ENCODE results near the gene RABL6. TPM values are rescaled to one million over a fixed set of nuclear protein-coding genes. Genes with fewer than 3 reads are reported as not detected.
"Not testable (repeated sequence)": the region's sequence is repeated elsewhere in the genome, so short reads cannot be mapped to it uniquely, and the experiment has no call there.

RABL6 gene
- total and polyA plus RNA-seq, 2 donors (not counting 1 experiment from before 2014, with no cell fraction given), result 36.8 to 59.6 TPM

DNA sequence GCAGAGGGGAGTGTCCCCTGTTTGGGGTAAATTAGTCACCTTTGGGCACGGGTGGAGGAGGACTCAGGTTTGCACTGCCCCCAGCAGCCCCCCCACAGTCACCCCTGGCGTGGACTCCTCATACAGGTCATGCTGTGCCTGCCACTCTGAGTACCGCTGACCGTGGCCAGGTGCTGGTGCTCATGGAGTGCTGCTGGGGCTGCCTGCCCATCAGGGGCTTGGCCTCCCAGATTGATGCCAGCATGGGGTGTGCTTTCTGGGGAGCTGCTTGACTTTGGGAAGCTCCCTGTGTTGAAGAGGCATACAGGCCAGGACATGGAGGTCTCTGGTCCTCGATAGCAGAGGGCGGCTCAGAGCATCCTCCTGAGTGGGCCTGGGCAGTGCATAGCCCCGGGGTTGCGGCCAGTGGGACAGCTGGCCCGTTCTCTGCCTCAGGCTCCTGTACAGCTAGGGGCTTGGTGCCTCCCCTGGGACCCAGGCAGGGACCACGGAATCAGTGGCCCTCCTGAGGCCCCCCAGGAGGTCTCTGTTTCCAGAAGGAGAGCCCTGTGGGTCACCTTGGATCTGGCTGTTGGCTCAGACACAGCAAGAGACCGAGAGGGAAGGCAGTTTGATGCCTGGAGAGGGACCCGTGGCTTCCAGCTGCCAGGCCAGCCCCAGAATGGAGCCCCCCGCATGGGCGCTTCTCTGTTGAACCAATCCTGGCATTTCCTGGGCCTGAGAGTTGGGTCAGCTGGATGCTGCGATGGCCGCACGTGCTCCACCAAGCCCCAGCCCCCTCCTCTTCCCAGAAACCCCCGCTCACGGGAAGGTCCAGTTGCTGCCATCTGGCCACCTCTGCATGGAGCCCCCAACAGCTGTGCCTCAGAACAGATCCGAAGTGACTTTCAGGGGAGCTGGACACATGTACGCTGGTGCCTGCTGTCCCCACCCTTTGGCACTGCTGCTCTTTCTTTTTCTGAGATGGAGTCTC, 28.5 kb downstream of the RABL6 start:
- Histone ChIP-seq H3K9me3 (ENCODE audit: control insufficient read depth, insufficient read depth, low read depth, low read length) (no peaks in the 10 kb centered on the region), H3K4me2 (ENCODE audit: extremely low read depth, insufficient read depth, low read length) (no peak overlapping the region), H3K4me1 (ENCODE audit: control insufficient read depth, extremely low read depth, insufficient read depth, low read length) (peaks cover 2% of the 10 kb centered on the region), H3K27me3 (ENCODE audit: control insufficient read depth, insufficient read depth, low read length) (no peaks in the 10 kb centered on the region), H2AFZ (ENCODE audit: low read length) (no peak overlapping the region), H3K9ac (ENCODE audit: insufficient read depth, low read length) (no peak overlapping the region), H3K27ac (ENCODE audit: insufficient read depth, low read length) (no peak overlapping the region), H3K36me3 (ENCODE audit: control insufficient read depth, insufficient read depth, low read length) (peaks cover 16% of the 10 kb centered on the region), H3K4me3 (replicated peaks in 1 of 4; ENCODE audit: control extremely low read depth in 1 of 4, insufficient read depth in 1 of 4, low read depth in 3 of 4, low read length in 4 of 4) (no peak overlapping the region), H4K20me1 (ENCODE audit: control insufficient read depth, extremely low read depth, insufficient read depth, low read length) (no peaks in the 10 kb centered on the region), H3K79me2 (ENCODE audit: control insufficient read depth, insufficient read depth, low read length) (no peaks in the 10 kb centered on the region)
- DNase-seq (ENCODE audit: low read depth in 2 of 2), result no peak
- TF ChIP-seq EZH2 (IDR thresholded peaks at IDR 0.05; ENCODE audit: low read length, missing control alignments), result no peak
- TF ChIP-seq, protein P1, sequence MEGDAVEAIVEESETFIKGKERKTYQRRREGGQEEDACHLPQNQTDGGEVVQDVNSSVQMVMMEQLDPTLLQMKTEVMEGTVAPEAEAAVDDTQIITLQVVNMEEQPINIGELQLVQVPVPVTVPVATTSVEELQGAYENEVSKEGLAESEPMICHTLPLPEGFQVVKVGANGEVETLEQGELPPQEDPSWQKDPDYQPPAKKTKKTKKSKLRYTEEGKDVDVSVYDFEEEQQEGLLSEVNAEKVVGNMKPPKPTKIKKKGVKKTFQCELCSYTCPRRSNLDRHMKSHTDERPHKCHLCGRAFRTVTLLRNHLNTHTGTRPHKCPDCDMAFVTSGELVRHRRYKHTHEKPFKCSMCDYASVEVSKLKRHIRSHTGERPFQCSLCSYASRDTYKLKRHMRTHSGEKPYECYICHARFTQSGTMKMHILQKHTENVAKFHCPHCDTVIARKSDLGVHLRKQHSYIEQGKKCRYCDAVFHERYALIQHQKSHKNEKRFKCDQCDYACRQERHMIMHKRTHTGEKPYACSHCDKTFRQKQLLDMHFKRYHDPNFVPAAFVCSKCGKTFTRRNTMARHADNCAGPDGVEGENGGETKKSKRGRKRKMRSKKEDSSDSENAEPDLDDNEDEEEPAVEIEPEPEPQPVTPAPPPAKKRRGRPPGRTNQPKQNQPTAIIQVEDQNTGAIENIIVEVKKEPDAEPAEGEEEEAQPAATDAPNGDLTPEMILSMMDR (conservative IDR thresholded peaks at IDR 0.05 in 1 of 2, IDR thresholded peaks at IDR 0.05 in 1 of 2; ENCODE audit: low read depth in 1 of 2, low read length in 2 of 2), result no peak

DNA sequence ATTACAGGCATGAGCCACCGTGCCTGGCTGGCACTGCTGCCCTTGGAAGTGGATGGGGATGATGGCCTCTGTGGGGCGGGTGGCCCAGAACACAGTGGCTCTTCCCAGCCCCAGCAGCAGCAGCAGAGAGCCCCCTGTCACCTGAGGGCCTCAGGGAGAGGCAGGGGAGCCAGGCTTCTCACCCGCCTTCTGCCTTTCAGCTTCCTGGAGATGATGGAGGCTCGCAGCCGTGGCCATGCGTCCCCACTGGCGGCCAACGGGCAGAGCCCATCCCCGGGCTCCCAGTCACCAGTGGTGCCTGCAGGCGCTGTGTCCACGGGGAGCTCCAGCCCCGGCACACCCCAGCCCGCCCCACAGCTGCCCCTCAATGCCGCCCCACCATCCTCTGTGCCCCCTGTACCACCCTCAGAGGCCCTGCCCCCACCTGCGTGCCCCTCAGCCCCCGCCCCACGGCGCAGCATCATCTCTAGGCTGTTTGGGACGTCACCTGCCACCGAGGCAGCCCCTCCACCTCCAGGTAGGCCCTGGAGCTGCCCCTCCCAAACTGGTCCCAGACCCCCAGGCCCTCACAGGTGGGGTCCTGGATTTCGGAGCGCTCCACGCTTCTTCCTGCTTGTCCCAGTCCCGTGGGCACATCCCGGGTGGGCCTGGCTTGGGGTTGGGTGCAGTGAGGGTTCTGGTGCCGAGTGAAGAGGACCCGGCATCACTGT, 29.6 kb downstream of the RABL6 start:
- Histone ChIP-seq H3K4me2 (ENCODE audit: extremely low read depth, insufficient read depth, low read length) (no peak overlapping the region), H3K4me3 (replicated peaks in 1 of 4; ENCODE audit: control extremely low read depth in 1 of 4, insufficient read depth in 1 of 4, low read depth in 3 of 4, low read length in 4 of 4) (no peak overlapping the region)

DNA sequence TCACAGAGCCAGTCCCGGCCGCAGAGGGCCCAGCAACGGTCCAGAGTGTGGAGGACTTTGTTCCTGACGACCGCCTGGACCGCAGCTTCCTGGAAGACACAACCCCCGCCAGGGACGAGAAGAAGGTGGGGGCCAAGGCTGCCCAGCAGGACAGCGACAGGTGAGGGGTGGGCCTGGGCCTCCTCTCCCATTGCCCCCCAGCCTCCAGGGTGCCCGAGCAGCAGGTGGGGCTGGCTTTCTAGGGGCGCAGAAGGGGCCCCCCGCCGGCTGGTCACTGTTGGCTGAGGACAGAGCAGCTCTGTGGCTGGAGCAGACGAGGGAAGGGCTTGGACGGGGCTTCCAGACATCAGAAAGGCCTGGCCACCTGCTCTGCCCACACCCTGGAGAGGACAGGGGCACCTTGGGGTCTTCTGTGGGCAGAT, 30.1 kb downstream of the RABL6 start:
- not testable (repeated sequence) for H3K9ac ChIP-seq (ENCODE audit: insufficient read depth, low read length); DNase-seq (ENCODE audit: low read depth in 2 of 2); H3K4me1 ChIP-seq (ENCODE audit: control insufficient read depth, extremely low read depth, insufficient read depth, low read length); H3K4me2 ChIP-seq (ENCODE audit: extremely low read depth, insufficient read depth, low read length); H4K20me1 ChIP-seq (ENCODE audit: control insufficient read depth, extremely low read depth, insufficient read depth, low read length); H3K27me3 ChIP-seq (ENCODE audit: control insufficient read depth, insufficient read depth, low read length); H3K27ac ChIP-seq (ENCODE audit: insufficient read depth, low read length); H2AFZ ChIP-seq (ENCODE audit: low read length); H3K79me2 ChIP-seq (ENCODE audit: control insufficient read depth, insufficient read depth, low read length); H3K9me3 ChIP-seq (ENCODE audit: control insufficient read depth, insufficient read depth, low read depth, low read length); H3K4me3 ChIP-seq (replicated peaks in 1 of 4; ENCODE audit: control extremely low read depth in 1 of 4, insufficient read depth in 1 of 4, low read depth in 3 of 4, low read length in 4 of 4)
- H3K36me3 ChIP-seq (ENCODE audit: control insufficient read depth, insufficient read depth, low read length), result peaks cover 12% of the 10 kb centered on the region

More for the DNA sequence above, 29.6 kb downstream of the RABL6 start:
- Histone ChIP-seq H3K79me2 (ENCODE audit: control insufficient read depth, insufficient read depth, low read length) (no peaks in the 10 kb centered on the region), H3K4me1 (ENCODE audit: control insufficient read depth, extremely low read depth, insufficient read depth, low read length) (peaks cover 8% of the 10 kb centered on the region), H2AFZ (ENCODE audit: low read length) (no peak overlapping the region), H4K20me1 (ENCODE audit: control insufficient read depth, extremely low read depth, insufficient read depth, low read length) (no peaks in the 10 kb centered on the region), H3K27me3 (ENCODE audit: control insufficient read depth, insufficient read depth, low read length) (no peaks in the 10 kb centered on the region), H3K36me3 (ENCODE audit: control insufficient read depth, insufficient read depth, low read length) (peaks cover 12% of the 10 kb centered on the region), H3K9ac (ENCODE audit: insufficient read depth, low read length) (no peak overlapping the region), H3K9me3 (ENCODE audit: control insufficient read depth, insufficient read depth, low read depth, low read length) (no peaks in the 10 kb centered on the region), H3K27ac (ENCODE audit: insufficient read depth, low read length) (no peak overlapping the region)
- TF ChIP-seq, protein P1 (conservative IDR thresholded peaks at IDR 0.05 in 1 of 2, IDR thresholded peaks at IDR 0.05 in 1 of 2; ENCODE audit: low read depth in 1 of 2, low read length in 2 of 2), result no peak
- no peak for TF ChIP-seq EZH2 (IDR thresholded peaks at IDR 0.05; ENCODE audit: low read length, missing control alignments)
- DNase-seq (ENCODE audit: low read depth in 2 of 2), result no peak
